ENCODE measurements around the gene GREB1. TPM values are rescaled to one million over a fixed set of nuclear protein-coding genes. Genes with fewer than 3 reads are reported as not detected.
A peak's percentile ranks its signal among the peaks of the same experiment; 100 is the strongest.
"Not testable (repeated sequence)": the region's sequence is repeated elsewhere in the genome, so short reads cannot be mapped to it uniquely, and the experiment has no call there.

The GREB1 gene
- total RNA-seq, 2 donors from 2014 or later = 0.15 to 1.1 TPM

GRCh38 chr2:11660396-11660795, 126.6 kb downstream of the GREB1 start:
- not testable (repeated sequence) for ATAC-seq; H3K4me3 Mint-ChIP-seq; H3K4me1 Mint-ChIP-seq; H3K9me3 ChIP-seq (ENCODE audit: control insufficient read depth, low read length, poor library complexity, severe bottlenecking); H3K36me3 Mint-ChIP-seq (ENCODE audit: low read depth); H3K27ac Mint-ChIP-seq; DNase-seq
- H3K27me3 Mint-ChIP-seq = peaks cover 56% of the 10 kb centered on the region

GRCh38 chr2:11661891-11662435, 128.1 kb downstream of the GREB1 start:
- peaks cover 2% of the 10 kb centered on the region for H3K36me3 Mint-ChIP-seq (ENCODE audit: low read depth)

GRCh38 chr2:11662882-11663281, 129.0 kb downstream of the GREB1 start:
- DNase-seq = no peak
- H3K4me3 Mint-ChIP-seq = no peak overlapping the region
- peaks cover 57% of the 10 kb centered on the region for H3K27me3 Mint-ChIP-seq
- ATAC-seq = no peak
- no peak overlapping the region for H3K27ac Mint-ChIP-seq
- H3K4me1 Mint-ChIP-seq = peaks cover 4% of the 10 kb centered on the region
- H3K9me3 ChIP-seq (ENCODE audit: control insufficient read depth, low read length, poor library complexity, severe bottlenecking) = no peaks in the 10 kb centered on the region
- peaks cover 2% of the 10 kb centered on the region for H3K36me3 Mint-ChIP-seq (ENCODE audit: low read depth)

More at GRCh38 chr2:11661891-11662435, 128.1 kb downstream of the GREB1 start:
- no peak for DNase-seq
- H3K4me3 Mint-ChIP-seq = no peak overlapping the region
- peaks cover 4% of the 10 kb centered on the region for H3K4me1 Mint-ChIP-seq
- no peak for ATAC-seq
- no peaks in the 10 kb centered on the region for H3K9me3 ChIP-seq (ENCODE audit: control insufficient read depth, low read length, poor library complexity, severe bottlenecking)
- peaks cover 58% of the 10 kb centered on the region for H3K27me3 Mint-ChIP-seq
- no peak overlapping the region for H3K27ac Mint-ChIP-seq

- no peak for ATAC-seq
- no peak overlapping the region for H3K4me3 Mint-ChIP-seq
Measured at GRCh38 chr2:11663427-11663826, 129.6 kb downstream of the GREB1 start.

GRCh38 chr2:11665028-11665427, 131.2 kb downstream of the GREB1 start:
- peaks cover 2% of the 10 kb centered on the region for H3K36me3 Mint-ChIP-seq (ENCODE audit: low read depth)
- H3K9me3 ChIP-seq (ENCODE audit: control insufficient read depth, low read length, poor library complexity, severe bottlenecking) = no peaks in the 10 kb centered on the region
- H3K27me3 Mint-ChIP-seq = peaks cover 50% of the 10 kb centered on the region
- H3K27ac Mint-ChIP-seq = no peak overlapping the region
- DNase-seq (no peak), ATAC-seq (no peak)
- peaks cover 4% of the 10 kb centered on the region for H3K4me1 Mint-ChIP-seq
- H3K4me3 Mint-ChIP-seq = no peak overlapping the region

More at GRCh38 chr2:11663427-11663826, 129.6 kb downstream of the GREB1 start:
- Mint-ChIP-seq H3K27ac (no peak overlapping the region), H3K36me3 (ENCODE audit: low read depth) (peaks cover 2% of the 10 kb centered on the region), H3K27me3 (peaks cover 57% of the 10 kb centered on the region), H3K4me1 (peaks cover 4% of the 10 kb centered on the region)
- no peaks in the 10 kb centered on the region for H3K9me3 ChIP-seq (ENCODE audit: control insufficient read depth, low read length, poor library complexity, severe bottlenecking)
- DNase-seq = no peak

GRCh38 chr2:11665510-11666362, 131.9 kb downstream of the GREB1 start:
- H3K27ac Mint-ChIP-seq = no peak overlapping the region
- ATAC-seq (no peak), DNase-seq (no peak)
- no peaks in the 10 kb centered on the region for H3K9me3 ChIP-seq (ENCODE audit: control insufficient read depth, low read length, poor library complexity, severe bottlenecking)
- H3K27me3 Mint-ChIP-seq = peaks cover 54% of the 10 kb centered on the region
- peaks cover 2% of the 10 kb centered on the region for H3K36me3 Mint-ChIP-seq (ENCODE audit: low read depth)
- peaks cover 4% of the 10 kb centered on the region for H3K4me1 Mint-ChIP-seq
- H3K4me3 Mint-ChIP-seq = no peak overlapping the region

- H3K36me3 Mint-ChIP-seq (ENCODE audit: low read depth) = peaks cover under 1% of the 10 kb centered on the region
- ATAC-seq (no peak), DNase-seq (no peak)
- no peak overlapping the region for H3K4me3 Mint-ChIP-seq
- no peak overlapping the region for H3K27ac Mint-ChIP-seq
- H3K4me1 Mint-ChIP-seq = peaks cover 4% of the 10 kb centered on the region
- no peaks in the 10 kb centered on the region for H3K9me3 ChIP-seq (ENCODE audit: control insufficient read depth, low read length, poor library complexity, severe bottlenecking)
- peaks cover 44% of the 10 kb centered on the region for H3K27me3 Mint-ChIP-seq
Measured at GRCh38 chr2:11667194-11667593, 133.3 kb downstream of the GREB1 start.

- Mint-ChIP-seq H3K4me3 (no peak overlapping the region), H3K4me1 (peaks cover 4% of the 10 kb centered on the region), H3K27ac (no peak overlapping the region), H3K36me3 (ENCODE audit: low read depth) (no peaks in the 10 kb centered on the region), H3K27me3 (peaks cover 51% of the 10 kb centered on the region)
- no peaks in the 10 kb centered on the region for H3K9me3 ChIP-seq (ENCODE audit: control insufficient read depth, low read length, poor library complexity, severe bottlenecking)
- no peak for DNase-seq
- no peak for ATAC-seq
Measured at GRCh38 chr2:11667866-11668637, 134.2 kb downstream of the GREB1 start.

- Mint-ChIP-seq H3K36me3 (ENCODE audit: low read depth) (no peaks in the 10 kb centered on the region), H3K27me3 (peaks cover 56% of the 10 kb centered on the region), H3K27ac (no peak within 1 kb of the TSS), H3K4me3 (no peak within 1 kb of the TSS), H3K4me1 (peaks cover 4% of the 10 kb centered on the region)
- no peaks in the 10 kb centered on the region for H3K9me3 ChIP-seq (ENCODE audit: control insufficient read depth, low read length, poor library complexity, severe bottlenecking)
- ATAC-seq (peak; percentile 79), DNase-seq (no peak)
Measured at GRCh38 chr2:11669454-11670291, 135.8 kb downstream of the GREB1 start, which contains the start of gene NTSR2. Gene NTSR2, minus strand, starts transcription at chr2:11670195. Its CDS starts 66 bp downstream, at chr2:11670129.

GRCh38 chr2:11672407-11672806, 138.6 kb downstream of the GREB1 start:
- no peak for ATAC-seq
- Mint-ChIP-seq H3K4me1 (no peaks in the 10 kb centered on the region), H3K27me3 (peaks cover 72% of the 10 kb centered on the region), H3K36me3 (ENCODE audit: low read depth) (no peaks in the 10 kb centered on the region), H3K4me3 (no peak overlapping the region), H3K27ac (no peak overlapping the region)
- H3K9me3 ChIP-seq (ENCODE audit: control insufficient read depth, low read length, poor library complexity, severe bottlenecking) = no peaks in the 10 kb centered on the region
- no peak for DNase-seq

- H3K4me3 Mint-ChIP-seq = no peak overlapping the region
- ATAC-seq = no peak
- H3K27me3 Mint-ChIP-seq = peaks cover 74% of the 10 kb centered on the region
Measured at GRCh38 chr2:11674983-11675382, 141.1 kb downstream of the GREB1 start.

GRCh38 chr2:11675423-11676112, 141.7 kb downstream of the GREB1 start:
- no peak for DNase-seq
- Mint-ChIP-seq H3K27ac (no peak overlapping the region), H3K27me3 (peaks cover 69% of the 10 kb centered on the region), H3K36me3 (ENCODE audit: low read depth) (no peaks in the 10 kb centered on the region), H3K4me1 (no peaks in the 10 kb centered on the region), H3K4me3 (no peak overlapping the region)
- H3K9me3 ChIP-seq (ENCODE audit: control insufficient read depth, low read length, poor library complexity, severe bottlenecking) = no peaks in the 10 kb centered on the region
- ATAC-seq = no peak

More at GRCh38 chr2:11674983-11675382, 141.1 kb downstream of the GREB1 start:
- H3K4me1 Mint-ChIP-seq = no peaks in the 10 kb centered on the region
- DNase-seq = no peak
- no peaks in the 10 kb centered on the region for H3K36me3 Mint-ChIP-seq (ENCODE audit: low read depth)
- no peaks in the 10 kb centered on the region for H3K9me3 ChIP-seq (ENCODE audit: control insufficient read depth, low read length, poor library complexity, severe bottlenecking)
- H3K27ac Mint-ChIP-seq = no peak overlapping the region

Data from T-helper 17 cell (primary cell).